Neural progenitor cell (in vitro differentiated cells): Measurements from ENCODE around the gene SIDT2.

Source experiments
- CTCF ChIP-seq: fragments of 200-600 bp; sonication (generic); IDR thresholded peaks from 2 replicates; pipeline ENCODE4 v1.5.1; 2017; ENCODE audit warnings: antibody characterized with exemption, mild to moderate bottlenecking
- EZH2 ChIP-seq: fragments of 200-600 bp; sonication (generic); IDR thresholded peaks from 2 replicates; pipeline ENCODE4 v1.6.1; 2017; ENCODE audit warnings: antibody characterized with exemption, mild to moderate bottlenecking, moderate library complexity
- EZH2phosphoT487 ChIP-seq: fragments of 200-600 bp; sonication (generic); IDR thresholded peaks from 2 replicates; pipeline ENCODE4 v1.6.1; 2017; ENCODE audit warnings: antibody characterized with exemption

DNA sequence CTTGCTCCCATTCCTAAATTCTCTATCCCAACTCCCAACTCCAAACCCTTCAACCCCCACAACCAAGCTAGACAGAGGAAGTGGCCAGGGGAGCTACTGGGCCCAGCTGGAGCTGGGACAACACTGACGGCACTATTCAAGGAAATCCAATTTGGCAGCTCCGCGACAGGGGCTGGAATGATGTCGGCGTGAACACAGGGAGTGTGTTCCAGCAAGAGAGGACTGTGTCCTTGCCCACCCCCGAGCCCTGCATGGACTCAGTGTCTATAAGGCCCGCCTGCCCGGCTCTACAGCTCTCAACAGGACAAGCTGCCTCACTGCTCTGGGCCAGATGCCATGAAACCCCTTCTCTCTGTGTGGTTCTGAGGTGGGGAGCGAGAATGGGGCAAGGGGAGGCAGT is 42.0 kb downstream of the SIDT2 start:
- TF ChIP-seq CTCF (no peak), EZH2 (no peak), EZH2phosphoT487 (no peak)
